Suprapubic skin (tissue), 4 donors: ENCODE results near the gene UBE4A. TPM values are rescaled to one million over a fixed set of nuclear protein-coding genes. Genes with fewer than 3 reads are reported as not detected.

Source experiments
- DNase-seq, 2 donors: peaks; one replicate each; pipeline ENCODE4 v3.0.0-alpha.2; 2019; ENCODE audit warnings: low spot score in 2 of 2
- H3K27ac ChIP-seq: fragments of 200-600 bp; sonication (generic); one replicate; pipeline ENCODE4 v1.5.1; 2019
- H3K27me3 ChIP-seq: fragments of 200-600 bp; sonication (generic); one replicate; pipeline ENCODE4 v1.5.1; 2019
- H3K36me3 ChIP-seq: fragments of 200-600 bp; sonication (generic); one replicate; pipeline ENCODE4 v1.5.1; 2019
- H3K4me1 ChIP-seq: fragments of 200-600 bp; sonication (generic); one replicate; pipeline ENCODE4 v1.5.1; 2019
- H3K4me3 ChIP-seq: fragments of 200-600 bp; sonication (generic); one replicate; pipeline ENCODE4 v1.5.1; 2019; ENCODE audit warnings: mild to moderate bottlenecking
- H3K9me3 ChIP-seq: fragments of 200-600 bp; sonication (generic); one replicate; pipeline ENCODE4 v1.5.1; 2019
- CTCF ChIP-seq, 2 donors: fragments of 200-600 bp in 1 of 2; fragments of 450-650 bp in 1 of 2; sonication (generic) in 1 of 2; IDR thresholded peaks; one replicate each; pipeline ENCODE4 v1.5.1; 2016 to 2019; ENCODE audit warnings: antibody characterized with exemption in 2 of 2, mild to moderate bottlenecking in 1 of 2, moderate library complexity in 1 of 2
- EP300 ChIP-seq: sonication (generic); formaldehyde crosslinking; IDR thresholded peaks from one replicate; pipeline ENCODE4 v1.6.1; 2017; ENCODE audit warnings: antibody characterized with exemption
- POLR2A ChIP-seq, 2 donors: fragments of 450-650 bp; IDR thresholded peaks; one replicate each; pipeline ENCODE4 v1.6.1; 2017; ENCODE audit warnings: antibody characterized with exemption in 2 of 2, mild to moderate bottlenecking in 2 of 2, moderate library complexity in 2 of 2
- POLR2AphosphoS5 ChIP-seq, 3 donors: sonication (generic); formaldehyde crosslinking; IDR thresholded peaks; one replicate each; pipeline ENCODE4 v1.6.1; 2017; ENCODE audit warnings: antibody characterized with exemption in 3 of 3
- WGBS: methylation state at CpG from one replicate; pipeline ENCODE4 v1.1.5; 2018; 5-methylcytosine and 5-hydroxymethylcytosine counted together
- total RNA-seq, 4 donors: library from RNA; depleted of rRNA; stranded (reverse); fragments of >200 nt; gene quantifications; one replicate each; pipeline ENCODE4 v1.1.0, GENCODE V29; 2016

UBE4A gene
- total RNA-seq, 4 donors from 2014 or later, result 37.0 to 81.8 (median 50.4) TPM

DNA sequence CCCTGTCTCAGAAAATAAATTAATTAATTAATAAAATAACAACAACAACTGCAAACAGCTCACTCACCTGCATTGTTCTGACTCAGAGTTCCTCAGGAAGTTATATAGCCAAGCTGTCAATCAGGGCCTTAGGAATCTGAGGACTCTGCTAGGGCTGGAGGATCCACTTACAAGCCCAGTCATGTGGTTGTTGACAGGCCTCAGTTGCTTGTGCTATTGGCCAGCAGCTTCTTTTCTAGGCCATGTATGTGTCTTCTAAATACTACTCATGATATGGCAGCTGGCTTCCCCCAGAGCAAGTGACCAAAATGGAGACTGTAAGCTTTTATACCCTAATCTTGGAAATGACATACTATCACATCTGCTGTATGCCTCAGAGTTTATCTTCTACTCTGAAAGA is 21.2 kb downstream of the UBE4A start:
- no peak for DNase-seq
- Histone ChIP-seq H3K27ac (no peak overlapping the region), H3K4me3 (no peak overlapping the region), H3K9me3 (no peaks in the 10 kb centered on the region), H3K4me1 (no peaks in the 10 kb centered on the region), H3K36me3 (peaks cover 90% of the 10 kb centered on the region), H3K27me3 (no peaks in the 10 kb centered on the region)
- no peak for TF ChIP-seq POLR2A (IDR thresholded peaks at IDR 0.05)
- TF ChIP-seq POLR2AphosphoS5 (IDR thresholded peaks at IDR 0.05), result no peak
- TF ChIP-seq CTCF (IDR thresholded peaks at IDR 0.05), result no peak
- TF ChIP-seq EP300, result no peak

- 98% methylated on average over 3 of the region's 3 CpGs for WGBS
- no peak overlapping the region for H3K27ac ChIP-seq
- no peaks in the 10 kb centered on the region for H3K9me3 ChIP-seq
- no peaks in the 10 kb centered on the region for H3K27me3 ChIP-seq
- no peaks in the 10 kb centered on the region for H3K4me1 ChIP-seq
- DNase-seq, result no peak
- TF ChIP-seq CTCF (IDR thresholded peaks at IDR 0.05) (no peak), EP300 (no peak), POLR2AphosphoS5 (IDR thresholded peaks at IDR 0.05) (no peak), POLR2A (IDR thresholded peaks at IDR 0.05) (no peak)
- peaks cover 99% of the 10 kb centered on the region for H3K36me3 ChIP-seq
- H3K4me3 ChIP-seq, result no peak overlapping the region
These were observed 23.6 kb downstream of the UBE4A start for GRCh38 chr11:118382954-118383353.

DNA sequence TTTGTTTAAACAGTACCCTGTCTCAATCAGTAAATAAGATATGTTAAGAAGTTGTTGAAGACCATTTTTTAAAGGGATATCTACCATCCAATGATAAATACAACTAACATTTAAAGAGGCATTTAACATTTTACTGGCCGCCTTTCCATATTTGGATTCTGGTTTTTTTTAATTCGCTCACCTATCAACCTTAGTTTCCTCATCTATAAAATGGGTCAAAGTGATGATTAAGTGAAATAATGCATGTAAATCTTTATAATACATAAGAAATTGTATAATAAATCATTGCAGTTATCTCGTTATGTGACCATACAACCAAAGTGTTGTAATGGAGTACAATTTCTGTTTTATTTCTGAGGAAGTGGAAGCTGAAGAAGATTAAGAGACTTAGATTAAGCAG is 24.3 kb downstream of the UBE4A start:
- no peaks in the 10 kb centered on the region for H3K27me3 ChIP-seq
- 97% methylated on average over 3 of the region's 3 CpGs for WGBS
- peaks cover 99% of the 10 kb centered on the region for H3K36me3 ChIP-seq

DNA sequence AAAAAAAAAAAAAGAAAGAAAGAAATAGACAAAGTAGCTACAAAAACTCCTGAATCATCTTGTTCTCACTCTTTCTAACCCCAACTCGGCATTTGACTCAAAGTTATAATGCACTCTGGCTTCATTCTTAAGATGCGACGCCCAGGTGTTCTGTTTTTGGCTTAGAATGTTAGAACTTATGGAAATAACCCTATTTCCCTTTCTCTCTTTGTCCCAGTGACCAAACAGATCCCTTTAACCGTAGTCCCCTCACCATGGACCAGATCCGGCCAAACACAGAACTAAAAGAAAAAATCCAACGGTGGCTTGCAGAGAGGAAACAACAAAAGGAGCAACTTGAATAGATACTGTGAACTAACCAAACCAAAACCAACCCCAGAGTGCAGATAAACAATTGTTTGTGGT is 36.7 kb downstream of the UBE4A start:
- Histone ChIP-seq H3K27me3 (no peaks in the 10 kb centered on the region), H3K9me3 (no peaks in the 10 kb centered on the region), H3K4me1 (peaks cover 7% of the 10 kb centered on the region), H3K27ac (no peak overlapping the region), H3K4me3 (no peak overlapping the region), H3K36me3 (peaks cover 72% of the 10 kb centered on the region)
- WGBS, result 88% methylated on average over 6 of the region's 6 CpGs
- no peak for TF ChIP-seq POLR2A (IDR thresholded peaks at IDR 0.05)
- TF ChIP-seq EP300, result no peak
- TF ChIP-seq CTCF (IDR thresholded peaks at IDR 0.05), result no peak
- TF ChIP-seq POLR2AphosphoS5 (IDR thresholded peaks at IDR 0.05), result no peak
- no peak for DNase-seq

More for the DNA sequence above, 24.3 kb downstream of the UBE4A start:
- Histone ChIP-seq H3K4me1 (no peaks in the 10 kb centered on the region), H3K27ac (no peak overlapping the region), H3K4me3 (no peak overlapping the region), H3K9me3 (no peaks in the 10 kb centered on the region)
- DNase-seq, result no peak
- TF ChIP-seq CTCF (IDR thresholded peaks at IDR 0.05) (no peak), POLR2A (IDR thresholded peaks at IDR 0.05) (no peak), EP300 (no peak), POLR2AphosphoS5 (IDR thresholded peaks at IDR 0.05) (no peak)

- H3K9me3 ChIP-seq, result no peaks in the 10 kb centered on the region
- no peak overlapping the region for H3K4me3 ChIP-seq
- H3K4me1 ChIP-seq, result peaks cover 10% of the 10 kb centered on the region
- no peak overlapping the region for H3K27ac ChIP-seq
- H3K27me3 ChIP-seq, result no peaks in the 10 kb centered on the region
- DNase-seq, result no peak
- TF ChIP-seq POLR2A (IDR thresholded peaks at IDR 0.05) (no peak), CTCF (IDR thresholded peaks at IDR 0.05) (no peak), EP300 (no peak), POLR2AphosphoS5 (IDR thresholded peaks at IDR 0.05) (no peak)
- H3K36me3 ChIP-seq, result peaks cover 60% of the 10 kb centered on the region
These were observed 38.0 kb downstream of the UBE4A start for GRCh38 chr11:118397448-118397847.
